ENCODE measurements around the gene CDKN2B-AS1.

GRCh38 chr9:22065431-22066200 lies 71.0 kb downstream of the CDKN2B-AS1 start:
- TF ChIP-seq CTCF (IDR thresholded peaks at IDR 0.05; ENCODE audit: low read depth, low read length) (no peak), EZH2phosphoT487 (IDR thresholded peaks at IDR 0.05; ENCODE audit: low read depth) (no peak)
